Endothelial cell of hepatic sinusoid (primary cell): ENCODE measurements around the gene CARD11.
"Not testable (repeated sequence)": the region's sequence is repeated elsewhere in the genome, so short reads cannot be mapped to it uniquely, and the experiment has no call there.

Source experiments
- in situ Hi-C: cut with HindIII; loops from 2 replicates; pipeline ENCODE4 v1.10.0; 2017; ENCODE audit warnings: low sequenced_read_pairs

Gene CARD11

GRCh38 chr7:2968616-2969397, 74.9 kb downstream of the CARD11 start:
- in situ Hi-C loops = no loop called here

DNA sequence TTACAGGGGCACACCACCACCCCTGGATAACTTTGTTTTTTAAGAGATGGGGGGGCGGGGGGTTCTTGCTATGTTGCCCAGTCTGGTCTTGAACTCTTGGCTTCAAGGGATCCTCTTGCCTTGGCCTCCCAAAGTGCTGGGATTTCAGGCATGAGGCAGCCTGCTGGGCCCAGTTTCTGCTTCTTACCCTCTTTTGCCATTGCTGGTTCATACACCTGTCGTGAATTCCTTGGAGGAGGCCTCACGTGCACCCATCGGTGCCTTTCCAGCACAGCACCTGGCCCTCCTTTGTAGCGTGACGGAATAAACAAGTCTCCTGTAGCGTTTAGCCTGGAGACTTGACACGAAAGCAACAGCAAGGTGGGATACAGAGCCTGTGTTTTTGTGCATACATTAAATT, 75.5 kb downstream of the CARD11 start:
- in situ Hi-C loops = no loop called here

- in situ Hi-C loops = no loop called here
Observed at GRCh38 chr7:2967705-2968104, 76.0 kb downstream of the CARD11 start.

- in situ Hi-C loops = no loop called here
Observed at GRCh38 chr7:2967253-2967652, 76.4 kb downstream of the CARD11 start.

GRCh38 chr7:2966466-2967078, 77.1 kb downstream of the CARD11 start:
- in situ Hi-C loops = no loop called here

GRCh38 chr7:2965745-2966270, 77.9 kb downstream of the CARD11 start:
- in situ Hi-C loops = no loop called here

DNA sequence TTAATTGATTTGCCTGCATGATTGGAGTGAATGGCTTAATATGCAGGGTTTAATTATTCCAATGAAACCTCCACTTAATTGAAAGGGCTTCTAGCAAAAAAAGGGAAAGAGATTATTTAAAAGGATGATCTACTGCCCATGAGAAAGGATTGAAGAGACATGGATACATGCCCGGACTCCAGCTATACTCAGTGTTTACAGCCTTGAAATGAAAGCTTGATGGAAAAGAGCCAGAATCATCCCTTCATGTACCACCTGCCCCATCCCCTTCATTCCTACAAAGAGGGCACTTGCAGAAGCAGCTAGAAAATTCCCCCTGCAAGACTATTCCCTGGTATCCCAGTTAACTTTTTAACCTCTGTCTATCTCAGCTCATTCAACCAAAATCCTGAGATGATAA, 78.4 kb downstream of the CARD11 start:
- in situ Hi-C loops = no loop called here

GRCh38 chr7:2964208-2964607, 79.5 kb downstream of the CARD11 start:
- in situ Hi-C loops = no loop called here

DNA sequence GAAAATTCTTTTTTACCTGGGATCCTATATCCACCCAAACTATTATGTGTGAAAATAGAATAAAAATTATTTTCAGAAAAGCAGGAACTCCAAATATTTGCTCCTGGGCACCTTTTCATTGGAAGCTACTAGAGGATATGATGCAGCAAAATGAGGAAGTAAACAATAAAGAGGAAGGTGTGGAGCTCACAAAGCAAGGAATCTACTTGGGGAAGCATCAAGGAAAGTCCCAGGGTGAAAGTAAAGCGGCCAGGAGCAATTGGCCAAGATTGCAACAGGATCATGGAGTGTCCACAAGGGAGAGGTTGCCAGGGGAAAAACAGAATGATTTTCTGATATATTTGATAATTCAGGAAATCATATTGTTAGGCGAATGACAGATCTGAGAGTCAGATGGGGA, 80.8 kb downstream of the CARD11 start:
- in situ Hi-C loops = no loop called here

GRCh38 chr7:2959828-2960599, 83.7 kb downstream of the CARD11 start:
- in situ Hi-C loops = no loop called here

- in situ Hi-C loops = no loop called here
Observed at GRCh38 chr7:2959103-2959680, 84.5 kb downstream of the CARD11 start.

- in situ Hi-C loops = no loop called here
Observed at GRCh38 chr7:2958416-2959102, 85.1 kb downstream of the CARD11 start.

- in situ Hi-C loops = not testable (repeated sequence)
Observed at GRCh38 chr7:2957369-2957727, 86.3 kb downstream of the CARD11 start.

DNA sequence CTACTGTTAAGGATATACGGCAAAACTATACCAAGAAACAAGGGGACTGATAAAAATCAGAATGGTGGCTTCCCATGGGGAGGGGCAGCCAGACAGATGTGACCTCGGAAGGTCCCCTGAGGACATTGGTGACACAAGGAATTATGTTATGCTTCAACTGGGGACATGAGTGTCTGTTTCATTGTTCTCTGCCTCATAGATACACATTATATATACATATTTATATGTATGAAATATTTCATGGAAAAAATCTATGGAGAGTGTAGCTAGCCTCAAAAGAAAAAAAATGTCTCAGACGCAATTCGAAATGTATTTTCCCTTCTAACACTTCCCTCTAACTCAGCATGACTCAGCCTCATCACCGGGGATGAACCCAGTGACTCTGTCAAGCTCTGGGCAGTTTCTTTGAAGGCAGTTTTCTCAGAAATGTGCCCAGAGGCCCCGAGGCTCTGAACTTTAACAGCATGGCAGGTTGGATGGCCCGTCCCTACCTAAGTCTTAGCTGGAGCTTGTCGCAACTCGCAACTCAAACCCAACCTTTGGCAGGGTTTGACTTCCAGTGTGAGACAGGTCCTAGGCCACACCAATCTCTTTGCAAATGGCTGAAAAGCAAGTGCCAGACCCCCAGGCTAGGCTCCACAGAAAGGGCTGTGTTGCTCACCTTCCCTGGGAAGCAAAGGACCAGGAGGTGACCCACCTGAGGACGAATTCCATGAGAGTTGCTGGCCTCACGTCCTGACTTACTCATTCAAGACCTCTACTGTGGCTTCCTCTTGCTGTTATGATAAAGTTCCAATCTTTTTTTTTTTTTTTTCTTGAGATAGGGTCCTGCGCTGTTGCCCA, 86.9 kb downstream of the CARD11 start:
- in situ Hi-C loops = no loop called here

- in situ Hi-C loops = no loop called here
Observed at GRCh38 chr7:2956076-2956475, 87.6 kb downstream of the CARD11 start.

DNA sequence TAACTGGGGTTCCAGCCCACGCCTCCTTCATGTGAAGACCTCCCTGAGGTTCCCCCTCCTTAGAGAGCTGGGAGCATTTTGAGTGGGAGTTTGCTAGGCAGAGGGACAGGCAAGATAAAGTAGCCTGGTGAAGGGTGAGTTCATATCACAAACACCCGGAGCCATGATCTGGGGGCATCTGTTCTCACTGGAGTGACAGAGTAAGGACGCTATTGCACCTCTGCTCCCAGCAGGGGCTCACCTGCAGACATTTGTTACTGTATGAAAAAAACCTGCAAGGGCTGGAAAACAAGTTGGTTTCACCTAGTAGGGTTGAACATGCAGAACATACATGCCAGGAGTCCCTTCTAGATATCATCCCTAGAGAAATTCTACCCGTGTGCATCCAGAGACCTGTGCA, 88.4 kb downstream of the CARD11 start:
- in situ Hi-C loops = no loop called here

- in situ Hi-C loops = no loop called here
Observed at GRCh38 chr7:2954433-2954853, 89.2 kb downstream of the CARD11 start.

GRCh38 chr7:2953588-2954407, 89.9 kb downstream of the CARD11 start:
- in situ Hi-C loops = no loop called here

DNA sequence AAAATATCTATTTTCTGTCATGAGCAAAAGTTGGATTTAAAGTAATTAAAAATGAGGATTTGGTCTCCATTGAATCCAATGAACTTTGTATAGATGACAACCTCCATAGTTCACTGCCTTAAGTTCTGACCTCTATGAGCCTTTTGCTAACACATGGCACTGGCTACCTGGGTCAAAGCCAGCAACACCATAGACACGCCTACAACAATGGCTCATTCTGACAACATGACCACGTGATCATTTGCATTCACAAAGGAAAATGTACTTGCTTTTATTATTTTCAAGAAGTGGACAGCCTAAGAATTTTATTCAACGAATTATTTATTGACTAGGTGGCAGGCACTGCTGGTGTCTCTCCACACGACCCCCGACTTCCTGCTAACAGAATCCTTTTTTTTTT, 90.6 kb downstream of the CARD11 start:
- in situ Hi-C loops = no loop called here
